Liver (tissue), 3 donors: Measurements from ENCODE around the gene UCN3.

Experiments
- EGR1 ChIP-seq, 2 donors: IDR thresholded peaks; 2 replicates each; pipeline ENCODE4 v1.6.1; 2016 to 2018; ENCODE audit warnings: antibody characterized with exemption in 2 of 2, low read depth in 2 of 2
- FOXA1 ChIP-seq: IDR thresholded peaks from 2 replicates; pipeline ENCODE4 v1.6.1; 2016; ENCODE audit warnings: antibody characterized with exemption
- GABPA ChIP-seq, 2 donors: IDR thresholded peaks in 1 of 2; conservative IDR thresholded peaks in 1 of 2; 2 replicates each; pipeline ENCODE4 v1.6.1; 2016; ENCODE audit warnings: antibody characterized with exemption in 2 of 2, mild to moderate bottlenecking in 1 of 2, moderate library complexity in 1 of 2
- HNF4G ChIP-seq: IDR thresholded peaks from 2 replicates; pipeline ENCODE4 v1.6.1; 2016; ENCODE audit warnings: antibody characterized with exemption
- JUND ChIP-seq, 2 donors: IDR thresholded peaks; 2 replicates each; pipeline ENCODE4 v1.6.1; 2016; ENCODE audit warnings: antibody characterized with exemption in 2 of 2
- RAD21 ChIP-seq, 2 donors: IDR thresholded peaks; 2 replicates each; pipeline ENCODE4 v1.6.1; 2016; ENCODE audit warnings: antibody characterized with exemption in 2 of 2, mild to moderate bottlenecking in 2 of 2
- SP1 ChIP-seq: IDR thresholded peaks from 2 replicates; pipeline ENCODE4 v1.6.1; 2018; ENCODE audit warnings: antibody characterized with exemption, mild to moderate bottlenecking
- TAF1 ChIP-seq: conservative IDR thresholded peaks from 2 replicates; pipeline ENCODE4 v1.6.1; 2016; ENCODE audit warnings: antibody characterized with exemption, mild to moderate bottlenecking
- YY1 ChIP-seq: IDR thresholded peaks from 2 replicates; pipeline ENCODE4 v1.6.1; 2016; ENCODE audit warnings: antibody characterized with exemption, mild to moderate bottlenecking
- TF ChIP-seq, protein P1 (sequence below): IDR thresholded peaks from 2 replicates; pipeline ENCODE4 v1.6.1; 2016; ENCODE audit warnings: antibody characterized with exemption, mild to moderate bottlenecking
- TF ChIP-seq, protein P2 (sequence below): fragments of 150-350 bp; IDR thresholded peaks from 2 replicates; pipeline ENCODE4 v1.5.1; 2017; ENCODE audit warnings: improper control_type of control experiment, low read depth, low read length; ENCODE audit not compliant: missing input control
- TF ChIP-seq, protein P3 (sequence below): IDR thresholded peaks from 2 replicates; pipeline ENCODE4 v1.6.1; 2016; ENCODE audit warnings: antibody characterized with exemption
- TF ChIP-seq, protein P4 (sequence below): IDR thresholded peaks from 2 replicates; pipeline ENCODE4 v1.6.1; 2016; ENCODE audit warnings: antibody characterized with exemption
- TF ChIP-seq, protein P5 (sequence below): IDR thresholded peaks from 2 replicates; pipeline ENCODE4 v1.6.1; 2016; ENCODE audit warnings: antibody characterized with exemption
- donor health status: healthy.
- donor health status: healthy.

DNA sequence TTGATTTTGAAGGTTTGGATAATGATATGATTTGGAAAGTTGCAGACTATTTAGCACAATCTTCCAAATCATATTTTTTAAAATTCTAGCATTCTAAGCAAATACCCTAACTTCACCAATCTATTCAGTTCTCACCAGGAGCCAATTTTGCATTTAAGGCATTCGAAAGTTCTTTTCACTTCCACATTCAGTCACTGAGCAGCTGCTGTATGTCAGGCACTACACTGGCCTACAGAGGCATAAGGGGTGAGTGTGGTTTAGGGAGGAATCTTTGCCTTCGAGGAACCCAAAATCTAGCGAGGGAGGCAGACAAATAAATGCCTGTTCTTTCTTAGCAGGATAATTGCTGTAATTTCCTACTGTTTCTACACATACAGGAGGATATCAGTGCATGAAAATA, 10.7 kb upstream of the UCN3 start:
- TF ChIP-seq, protein P1, sequence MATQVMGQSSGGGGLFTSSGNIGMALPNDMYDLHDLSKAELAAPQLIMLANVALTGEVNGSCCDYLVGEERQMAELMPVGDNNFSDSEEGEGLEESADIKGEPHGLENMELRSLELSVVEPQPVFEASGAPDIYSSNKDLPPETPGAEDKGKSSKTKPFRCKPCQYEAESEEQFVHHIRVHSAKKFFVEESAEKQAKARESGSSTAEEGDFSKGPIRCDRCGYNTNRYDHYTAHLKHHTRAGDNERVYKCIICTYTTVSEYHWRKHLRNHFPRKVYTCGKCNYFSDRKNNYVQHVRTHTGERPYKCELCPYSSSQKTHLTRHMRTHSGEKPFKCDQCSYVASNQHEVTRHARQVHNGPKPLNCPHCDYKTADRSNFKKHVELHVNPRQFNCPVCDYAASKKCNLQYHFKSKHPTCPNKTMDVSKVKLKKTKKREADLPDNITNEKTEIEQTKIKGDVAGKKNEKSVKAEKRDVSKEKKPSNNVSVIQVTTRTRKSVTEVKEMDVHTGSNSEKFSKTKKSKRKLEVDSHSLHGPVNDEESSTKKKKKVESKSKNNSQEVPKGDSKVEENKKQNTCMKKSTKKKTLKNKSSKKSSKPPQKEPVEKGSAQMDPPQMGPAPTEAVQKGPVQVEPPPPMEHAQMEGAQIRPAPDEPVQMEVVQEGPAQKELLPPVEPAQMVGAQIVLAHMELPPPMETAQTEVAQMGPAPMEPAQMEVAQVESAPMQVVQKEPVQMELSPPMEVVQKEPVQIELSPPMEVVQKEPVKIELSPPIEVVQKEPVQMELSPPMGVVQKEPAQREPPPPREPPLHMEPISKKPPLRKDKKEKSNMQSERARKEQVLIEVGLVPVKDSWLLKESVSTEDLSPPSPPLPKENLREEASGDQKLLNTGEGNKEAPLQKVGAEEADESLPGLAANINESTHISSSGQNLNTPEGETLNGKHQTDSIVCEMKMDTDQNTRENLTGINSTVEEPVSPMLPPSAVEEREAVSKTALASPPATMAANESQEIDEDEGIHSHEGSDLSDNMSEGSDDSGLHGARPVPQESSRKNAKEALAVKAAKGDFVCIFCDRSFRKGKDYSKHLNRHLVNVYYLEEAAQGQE, result no peak
- TF ChIP-seq, protein P2, sequence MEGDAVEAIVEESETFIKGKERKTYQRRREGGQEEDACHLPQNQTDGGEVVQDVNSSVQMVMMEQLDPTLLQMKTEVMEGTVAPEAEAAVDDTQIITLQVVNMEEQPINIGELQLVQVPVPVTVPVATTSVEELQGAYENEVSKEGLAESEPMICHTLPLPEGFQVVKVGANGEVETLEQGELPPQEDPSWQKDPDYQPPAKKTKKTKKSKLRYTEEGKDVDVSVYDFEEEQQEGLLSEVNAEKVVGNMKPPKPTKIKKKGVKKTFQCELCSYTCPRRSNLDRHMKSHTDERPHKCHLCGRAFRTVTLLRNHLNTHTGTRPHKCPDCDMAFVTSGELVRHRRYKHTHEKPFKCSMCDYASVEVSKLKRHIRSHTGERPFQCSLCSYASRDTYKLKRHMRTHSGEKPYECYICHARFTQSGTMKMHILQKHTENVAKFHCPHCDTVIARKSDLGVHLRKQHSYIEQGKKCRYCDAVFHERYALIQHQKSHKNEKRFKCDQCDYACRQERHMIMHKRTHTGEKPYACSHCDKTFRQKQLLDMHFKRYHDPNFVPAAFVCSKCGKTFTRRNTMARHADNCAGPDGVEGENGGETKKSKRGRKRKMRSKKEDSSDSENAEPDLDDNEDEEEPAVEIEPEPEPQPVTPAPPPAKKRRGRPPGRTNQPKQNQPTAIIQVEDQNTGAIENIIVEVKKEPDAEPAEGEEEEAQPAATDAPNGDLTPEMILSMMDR, result no peak
- TF ChIP-seq, protein P3, sequence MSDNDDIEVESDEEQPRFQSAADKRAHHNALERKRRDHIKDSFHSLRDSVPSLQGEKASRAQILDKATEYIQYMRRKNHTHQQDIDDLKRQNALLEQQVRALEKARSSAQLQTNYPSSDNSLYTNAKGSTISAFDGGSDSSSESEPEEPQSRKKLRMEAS, result no peak
- TF ChIP-seq JUND (IDR thresholded peaks at IDR 0.05) (no peak), EGR1 (IDR thresholded peaks at IDR 0.05; ENCODE audit: low read depth in 2 of 2) (no peak), FOXA1 (no peak), GABPA (IDR thresholded peaks at IDR 0.05 in 1 of 2, conservative IDR thresholded peaks at IDR 0.05 in 1 of 2) (no peak), SP1 (no peak), YY1 (no peak), HNF4G (no peak), TAF1 (no peak), RAD21 (IDR thresholded peaks at IDR 0.05) (no peak)
- TF ChIP-seq, protein P4, sequence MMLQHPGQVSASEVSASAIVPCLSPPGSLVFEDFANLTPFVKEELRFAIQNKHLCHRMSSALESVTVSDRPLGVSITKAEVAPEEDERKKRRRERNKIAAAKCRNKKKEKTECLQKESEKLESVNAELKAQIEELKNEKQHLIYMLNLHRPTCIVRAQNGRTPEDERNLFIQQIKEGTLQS, result no peak
- TF ChIP-seq, protein P5, sequence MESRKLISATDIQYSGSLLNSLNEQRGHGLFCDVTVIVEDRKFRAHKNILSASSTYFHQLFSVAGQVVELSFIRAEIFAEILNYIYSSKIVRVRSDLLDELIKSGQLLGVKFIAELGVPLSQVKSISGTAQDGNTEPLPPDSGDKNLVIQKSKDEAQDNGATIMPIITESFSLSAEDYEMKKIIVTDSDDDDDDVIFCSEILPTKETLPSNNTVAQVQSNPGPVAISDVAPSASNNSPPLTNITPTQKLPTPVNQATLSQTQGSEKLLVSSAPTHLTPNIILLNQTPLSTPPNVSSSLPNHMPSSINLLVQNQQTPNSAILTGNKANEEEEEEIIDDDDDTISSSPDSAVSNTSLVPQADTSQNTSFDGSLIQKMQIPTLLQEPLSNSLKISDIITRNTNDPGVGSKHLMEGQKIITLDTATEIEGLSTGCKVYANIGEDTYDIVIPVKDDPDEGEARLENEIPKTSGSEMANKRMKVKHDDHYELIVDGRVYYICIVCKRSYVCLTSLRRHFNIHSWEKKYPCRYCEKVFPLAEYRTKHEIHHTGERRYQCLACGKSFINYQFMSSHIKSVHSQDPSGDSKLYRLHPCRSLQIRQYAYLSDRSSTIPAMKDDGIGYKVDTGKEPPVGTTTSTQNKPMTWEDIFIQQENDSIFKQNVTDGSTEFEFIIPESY, result no peak
